WTC11 (cell line): ENCODE data around the gene SERPINA9. TPM values are rescaled to one million over a fixed set of nuclear protein-coding genes. Genes with fewer than 3 reads are reported as not detected.

Experiments used
- ATAC-seq: fragments of 200-7000 bp; cut with Tn5 transposase; 2 replicates; pipeline ENCODE4 v1.10.0; 2021; ENCODE audit warnings: mild to moderate bottlenecking, moderate library complexity
- CTCF ChIA-PET: fragments of 300-600 bp; sonication (Branson Sonifier 250); formaldehyde crosslinking; loops from one replicate; lab custom pipeline; 2021; ENCODE audit warnings: antibody characterized with exemption; lab: Charles Lee
- POLR2A ChIA-PET: fragments of 350-600 bp; sonication (Branson Sonifier 250); formaldehyde crosslinking; loops from one replicate; lab custom pipeline; 2021; ENCODE audit warnings: antibody characterized with exemption; lab: Charles Lee
- DNase-seq: peaks from one replicate; pipeline ENCODE4 v3.0.0; 2021; ENCODE audit warnings: low spot score
- H3K27ac Mint-ChIP-seq: 2 replicates; pipeline ENCODE4 v1.8.0; 2021; ENCODE audit warnings: mixed read lengths
- H3K27me3 Mint-ChIP-seq: 2 replicates; pipeline ENCODE4 v1.8.0; 2021; ENCODE audit warnings: low read depth, mild to moderate bottlenecking, moderate library complexity, mixed read lengths
- H3K36me3 Mint-ChIP-seq: 2 replicates; pipeline ENCODE4 v1.8.0; 2021; ENCODE audit warnings: mixed read lengths
- H3K4me1 Mint-ChIP-seq: 2 replicates; pipeline ENCODE4 v1.8.0; 2022; ENCODE audit warnings: mixed read lengths
- H3K4me3 Mint-ChIP-seq: 2 replicates; pipeline ENCODE4 v1.8.0; 2021; ENCODE audit warnings: mild to moderate bottlenecking, moderate library complexity, mixed read lengths
- H3K9me3 Mint-ChIP-seq: 2 replicates; pipeline ENCODE4 v1.8.0; 2021; ENCODE audit warnings: mixed read lengths
- ATF1 ChIP-seq: sonication (generic); formaldehyde crosslinking; IDR thresholded peaks from 2 replicates; pipeline ENCODE4 v1.8.1; 2023; ENCODE audit warnings: mild to moderate bottlenecking, moderate library complexity, missing genetic modification reagents
- E2F5 ChIP-seq: sonication (generic); formaldehyde crosslinking; IDR thresholded peaks from 2 replicates; pipeline ENCODE4 v1.8.1; 2022; ENCODE audit warnings: mild to moderate bottlenecking, moderate library complexity, missing genetic modification reagents
- ETV6 ChIP-seq: sonication (generic); formaldehyde crosslinking; IDR thresholded peaks from 2 replicates; pipeline ENCODE4 v1.8.1; 2022; ENCODE audit warnings: mild to moderate bottlenecking, missing genetic modification reagents
- FOXK1 ChIP-seq: sonication (generic); formaldehyde crosslinking; IDR thresholded peaks from 2 replicates; pipeline ENCODE4 v1.8.0; 2022; ENCODE audit warnings: mild to moderate bottlenecking, moderate library complexity, missing genetic modification reagents
- FOXP4 ChIP-seq: sonication (generic); formaldehyde crosslinking; IDR thresholded peaks from 2 replicates; pipeline ENCODE4 v1.8.0; 2022; ENCODE audit warnings: mild to moderate bottlenecking, missing genetic modification reagents
- IRF2 ChIP-seq: sonication (generic); formaldehyde crosslinking; IDR thresholded peaks from 2 replicates; pipeline ENCODE4 v1.8.0; 2022; ENCODE audit warnings: low read depth, missing genetic modification reagents, borderline replicate concordance
- MYBL2 ChIP-seq: sonication (generic); formaldehyde crosslinking; IDR thresholded peaks from 2 replicates; pipeline ENCODE4 v1.8.1; 2023; ENCODE audit warnings: mild to moderate bottlenecking, moderate library complexity, missing genetic modification reagents
- PRDM15 ChIP-seq: sonication (generic); formaldehyde crosslinking; IDR thresholded peaks from 2 replicates; pipeline ENCODE4 v1.8.0; 2022; ENCODE audit warnings: missing genetic modification reagents
- PRRX2 ChIP-seq: fragments of 250-450 bp; sonication (Bioruptor Pico); IDR thresholded peaks from 2 replicates; pipeline ENCODE4 v1.8.0; 2021; ENCODE audit warnings: mild to moderate bottlenecking
- SP1 ChIP-seq: sonication (generic); formaldehyde crosslinking; conservative IDR thresholded peaks from 2 replicates; pipeline ENCODE4 v1.8.1; 2022; ENCODE audit warnings: missing genetic modification reagents
- TEAD1 ChIP-seq: sonication (generic); formaldehyde crosslinking; IDR thresholded peaks from 2 replicates; pipeline ENCODE4 v1.8.0; 2022; ENCODE audit warnings: mild to moderate bottlenecking, missing genetic modification reagents
- ZNF138 ChIP-seq: sonication (generic); formaldehyde crosslinking; conservative IDR thresholded peaks from 2 replicates; pipeline ENCODE4 v1.8.1; 2022; ENCODE audit warnings: mild to moderate bottlenecking, moderate library complexity, missing genetic modification reagents
- ZNF219 ChIP-seq: sonication (generic); formaldehyde crosslinking; IDR thresholded peaks from 2 replicates; pipeline ENCODE4 v1.8.0; 2023; ENCODE audit warnings: missing genetic modification reagents, mild to moderate bottlenecking, borderline replicate concordance
- ZNF232 ChIP-seq: sonication (generic); formaldehyde crosslinking; IDR thresholded peaks from 2 replicates; pipeline ENCODE4 v1.8.0; 2022; ENCODE audit warnings: mild to moderate bottlenecking, missing genetic modification reagents
- ZNF263 ChIP-seq: sonication (generic); formaldehyde crosslinking; IDR thresholded peaks from 2 replicates; pipeline ENCODE4 v1.8.1; 2022; ENCODE audit warnings: low read depth, mild to moderate bottlenecking, moderate library complexity, missing genetic modification reagents
- ZNF281 ChIP-seq: sonication (generic); formaldehyde crosslinking; IDR thresholded peaks from 2 replicates; pipeline ENCODE4 v1.8.0; 2023; ENCODE audit warnings: mild to moderate bottlenecking, missing genetic modification reagents
- ZNF532 ChIP-seq: fragments of 250-450 bp; sonication (Bioruptor Pico); IDR thresholded peaks from 2 replicates; pipeline ENCODE4 v1.9.0; 2021; ENCODE audit warnings: mild to moderate bottlenecking, borderline replicate concordance
- ZSCAN18 ChIP-seq: fragments of 250-450 bp; sonication (Bioruptor Pico); IDR thresholded peaks from 2 replicates; pipeline ENCODE4 v2.1.2; 2022; ENCODE audit warnings: mild to moderate bottlenecking, moderate library complexity
- total RNA-seq: library from RNA; stranded (reverse); gene quantifications from 3 replicates; pipeline ENCODE4 v1.2.3, GENCODE V29; 2021

The SERPINA9 gene
- total RNA-seq, 1 experiment from 2014 or later = not detected

- ATAC-seq = no peak
- TF ChIP-seq ZNF532 (CRISPR knock-in tag) (no peak), ZNF232 (CRISPR knock-in tag) (no peak), PRRX2 (no peak), ATF1 (no peak), FOXK1 (CRISPR knock-in tag) (no peak), ZNF281 (no peak), ZNF219 (CRISPR knock-in tag) (no peak), IRF2 (CRISPR knock-in tag) (no peak), ETV6 (CRISPR knock-in tag) (no peak), E2F5 (CRISPR knock-in tag) (no peak), ZNF263 (CRISPR knock-in tag) (no peak), FOXP4 (no peak), ZNF138 (CRISPR knock-in tag) (no peak), TEAD1 (CRISPR knock-in tag) (no peak), PRDM15 (CRISPR knock-in tag) (no peak), MYBL2 (no peak), SP1 (CRISPR knock-in tag) (no peak), ZSCAN18 (CRISPR knock-in tag) (no peak)
- CTCF ChIA-PET = interaction anchor here (1.3 kb wide), 1 partner anchor 48 kb away, joined by 3 read pairs; no protein-coding TSS in a partner anchor
- H3K36me3 Mint-ChIP-seq = peaks cover 16% of the 10 kb centered on the region
- H3K4me3 Mint-ChIP-seq = no peak overlapping the region
- DNase-seq = no peak
- POLR2A ChIA-PET = no interaction called here
- H3K4me1 Mint-ChIP-seq = peaks cover 10% of the 10 kb centered on the region
- H3K9me3 Mint-ChIP-seq = peaks cover 26% of the 10 kb centered on the region
- H3K27ac Mint-ChIP-seq = no peak overlapping the region
- H3K27me3 Mint-ChIP-seq = peaks cover 7% of the 10 kb centered on the region; the same call in 1 of the 2 replicates
Observed at GRCh38 chr14:94481468-94482131, 5.6 kb upstream of the SERPINA9 start.
